ENCODE results near the gene UGP2.

DNA sequence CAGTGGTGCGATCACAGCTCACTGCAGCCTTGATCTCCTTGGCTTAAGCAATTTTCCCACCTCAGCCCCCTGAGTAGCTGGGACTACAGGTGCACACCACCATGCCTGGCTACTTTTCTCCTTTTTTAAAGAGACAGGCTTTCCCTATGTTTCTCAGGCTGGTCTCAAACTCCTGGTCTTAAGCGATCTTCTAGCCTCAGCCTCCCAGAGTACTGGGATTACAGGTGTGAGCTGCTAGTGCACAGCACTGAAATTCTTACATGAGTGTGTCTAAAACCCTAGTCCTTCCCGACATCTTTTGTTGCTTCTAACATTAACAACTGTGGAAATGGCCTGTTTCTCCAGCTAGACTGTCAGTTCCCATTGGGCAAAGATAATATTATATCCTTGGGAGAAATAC lies 2.9 kb downstream of the UGP2 start:
- TF ChIP-seq, protein P1, sequence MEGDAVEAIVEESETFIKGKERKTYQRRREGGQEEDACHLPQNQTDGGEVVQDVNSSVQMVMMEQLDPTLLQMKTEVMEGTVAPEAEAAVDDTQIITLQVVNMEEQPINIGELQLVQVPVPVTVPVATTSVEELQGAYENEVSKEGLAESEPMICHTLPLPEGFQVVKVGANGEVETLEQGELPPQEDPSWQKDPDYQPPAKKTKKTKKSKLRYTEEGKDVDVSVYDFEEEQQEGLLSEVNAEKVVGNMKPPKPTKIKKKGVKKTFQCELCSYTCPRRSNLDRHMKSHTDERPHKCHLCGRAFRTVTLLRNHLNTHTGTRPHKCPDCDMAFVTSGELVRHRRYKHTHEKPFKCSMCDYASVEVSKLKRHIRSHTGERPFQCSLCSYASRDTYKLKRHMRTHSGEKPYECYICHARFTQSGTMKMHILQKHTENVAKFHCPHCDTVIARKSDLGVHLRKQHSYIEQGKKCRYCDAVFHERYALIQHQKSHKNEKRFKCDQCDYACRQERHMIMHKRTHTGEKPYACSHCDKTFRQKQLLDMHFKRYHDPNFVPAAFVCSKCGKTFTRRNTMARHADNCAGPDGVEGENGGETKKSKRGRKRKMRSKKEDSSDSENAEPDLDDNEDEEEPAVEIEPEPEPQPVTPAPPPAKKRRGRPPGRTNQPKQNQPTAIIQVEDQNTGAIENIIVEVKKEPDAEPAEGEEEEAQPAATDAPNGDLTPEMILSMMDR (conservative IDR thresholded peaks at IDR 0.05; ENCODE audit: low read depth, low read length) = no peak
- no peak for TF ChIP-seq EZH2 (IDR thresholded peaks at IDR 0.05; ENCODE audit: low read length, unreplicated experiment)

Data from PC-3 (cell line).